Measurements from ENCODE around the gene OR10K2.
"Not testable (repeated sequence)": the region's sequence is repeated elsewhere in the genome, so short reads cannot be mapped to it uniquely, and the experiment has no call there.

The OR10K2 gene, protein sequence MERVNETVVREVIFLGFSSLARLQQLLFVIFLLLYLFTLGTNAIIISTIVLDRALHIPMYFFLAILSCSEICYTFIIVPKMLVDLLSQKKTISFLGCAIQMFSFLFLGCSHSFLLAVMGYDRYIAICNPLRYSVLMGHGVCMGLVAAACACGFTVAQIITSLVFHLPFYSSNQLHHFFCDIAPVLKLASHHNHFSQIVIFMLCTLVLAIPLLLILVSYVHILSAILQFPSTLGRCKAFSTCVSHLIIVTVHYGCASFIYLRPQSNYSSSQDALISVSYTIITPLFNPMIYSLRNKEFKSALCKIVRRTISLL
- long read RNA-seq, donor 1, result 0 reads
- long read RNA-seq, donor 2, result 0 reads
- long read RNA-seq, donor 3, result 0 reads
- long read RNA-seq, donor 4, result 0 reads
- long read RNA-seq, donor 5, result 0 reads
- long read RNA-seq, donor 6, result 0 reads
- long read RNA-seq, donor 7, result 0 reads
- long read RNA-seq, donor 8, result 0 reads

DNA sequence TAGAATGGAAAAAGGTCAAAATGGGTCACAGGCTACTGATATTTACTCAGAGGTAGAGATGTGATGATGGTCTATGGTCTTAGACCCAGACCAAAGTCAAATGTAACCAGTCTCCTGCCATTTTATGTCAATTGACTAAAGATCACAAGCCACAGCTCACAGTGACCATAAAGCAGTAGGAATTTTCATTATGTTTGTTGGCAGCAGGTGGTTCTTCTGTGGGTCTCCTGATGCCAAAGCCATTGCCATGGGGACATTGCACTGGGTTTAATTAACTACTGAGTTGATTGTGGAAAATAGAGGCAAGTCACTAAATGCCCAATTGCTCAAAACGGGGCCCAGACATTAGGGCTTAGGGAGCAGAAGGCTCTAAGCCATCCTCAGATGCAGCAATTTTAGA, at the start of gene OR10K2:
OR10K2 (minus strand) TSS at position 101 of the 400 bp plus-strand sequence. CDS start 5,371 bp downstream, outside the sequence.
- no peak for DNase-seq

DNA sequence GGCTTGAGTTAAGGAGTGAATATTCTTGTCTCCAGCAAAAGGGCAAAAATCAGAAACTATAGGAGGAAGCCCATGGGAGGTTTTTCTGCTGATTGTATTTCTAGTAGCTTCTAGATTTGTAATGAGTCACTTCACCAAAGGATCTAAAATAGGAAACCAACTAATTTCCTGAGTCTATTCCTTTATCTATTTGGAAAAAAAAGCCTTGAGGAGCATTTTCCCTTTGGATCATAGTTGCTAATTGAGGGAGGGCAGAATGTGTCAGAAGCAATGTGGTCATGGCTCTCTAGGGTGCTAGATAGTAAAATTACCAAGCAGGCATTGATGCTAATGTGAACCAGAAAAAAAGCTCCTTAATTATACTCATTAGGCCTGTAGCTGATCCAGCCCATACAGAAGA, 45.9 kb upstream of the OR10K2 start, which contains the start of gene OR10R2:
OR10R2 (plus strand) TSS at position 301 of the 400 bp plus-strand sequence. CDS start 106 bp downstream, outside the sequence.
- no peak for DNase-seq

DNA sequence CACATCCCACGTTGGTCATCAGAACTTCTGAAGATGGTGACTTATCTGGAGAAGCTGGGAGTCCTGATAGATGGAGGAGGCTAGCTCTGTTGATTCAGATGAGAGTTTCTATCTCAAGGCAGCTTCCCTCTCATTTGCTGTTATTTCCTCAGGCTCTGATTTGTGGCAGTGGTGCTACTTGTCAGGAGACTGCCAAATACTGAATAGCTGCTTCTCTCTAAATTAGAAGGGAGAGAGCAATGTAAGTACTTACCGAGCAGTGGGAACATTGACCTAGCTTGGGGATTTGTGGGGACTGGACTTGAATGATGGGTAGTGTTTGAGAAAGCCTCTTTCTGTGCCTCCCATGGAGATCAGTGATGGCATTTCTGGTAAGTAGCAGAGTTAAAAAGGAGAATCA, 35.5 kb upstream of the OR10K2 start, which contains the start of gene OR10K1:
OR10K1 (plus strand) TSS at position 301 of the 400 bp plus-strand sequence. CDS start 3,728 bp downstream, outside the sequence.
- no peak for DNase-seq

DNA sequence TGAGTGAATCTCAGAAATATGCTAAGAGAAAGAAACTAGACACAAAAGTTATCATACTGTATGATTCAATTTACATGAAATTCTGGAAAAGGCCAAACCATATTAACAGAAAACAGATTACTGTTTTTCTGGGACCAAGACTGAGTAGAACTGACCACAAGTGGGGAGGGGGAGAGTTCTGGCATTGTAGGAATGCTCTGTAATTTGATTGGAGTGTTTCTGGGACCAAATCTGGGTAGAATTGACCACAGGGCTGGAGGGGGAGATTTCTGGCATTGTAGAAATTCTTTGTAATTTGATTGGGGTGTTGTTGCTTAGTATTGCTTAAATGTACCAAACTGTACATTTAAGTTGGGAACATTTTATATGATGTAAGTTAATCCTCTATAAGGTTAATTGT, 32.2 kb upstream of the OR10K2 start:
- no peak for DNase-seq

DNA sequence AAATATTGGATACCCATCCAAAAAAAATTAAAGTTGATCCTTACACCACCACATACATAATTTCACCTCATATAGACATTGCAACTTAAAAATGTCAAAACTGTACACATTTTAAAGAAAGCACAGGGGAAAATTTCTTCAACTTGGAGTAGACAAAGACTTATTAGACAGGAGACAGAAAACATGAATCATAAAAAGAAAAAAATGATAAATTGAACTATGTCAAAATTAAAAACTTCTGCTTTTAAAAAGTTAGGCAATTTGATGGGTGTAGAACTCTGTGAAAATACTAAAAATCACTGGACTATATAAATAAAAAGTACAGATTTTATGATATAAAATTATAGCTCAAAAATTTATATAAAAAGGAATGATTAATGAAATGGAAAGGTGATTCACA, 31.2 kb upstream of the OR10K2 start:
- no peak for DNase-seq

DNA sequence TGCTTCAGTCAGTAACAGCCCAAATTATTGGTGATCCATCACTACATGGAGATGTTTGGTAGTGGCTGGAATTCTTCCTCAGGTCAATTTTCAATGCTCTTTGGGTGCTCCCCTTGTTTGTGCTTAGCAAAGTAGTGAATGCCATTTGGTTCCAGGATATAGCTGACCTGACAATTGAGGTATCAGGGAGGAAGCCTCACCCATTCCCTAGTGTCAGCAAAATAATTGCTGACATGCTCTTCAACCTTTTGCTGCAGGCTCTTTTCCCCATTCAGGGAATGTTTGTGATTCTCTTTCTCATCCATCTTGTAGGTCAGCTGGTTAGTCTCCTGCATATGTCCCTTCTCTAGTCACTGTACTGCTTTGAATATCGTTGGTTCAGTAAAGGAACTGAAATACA, 28.5 kb upstream of the OR10K2 start:
- no peak for DNase-seq

DNA sequence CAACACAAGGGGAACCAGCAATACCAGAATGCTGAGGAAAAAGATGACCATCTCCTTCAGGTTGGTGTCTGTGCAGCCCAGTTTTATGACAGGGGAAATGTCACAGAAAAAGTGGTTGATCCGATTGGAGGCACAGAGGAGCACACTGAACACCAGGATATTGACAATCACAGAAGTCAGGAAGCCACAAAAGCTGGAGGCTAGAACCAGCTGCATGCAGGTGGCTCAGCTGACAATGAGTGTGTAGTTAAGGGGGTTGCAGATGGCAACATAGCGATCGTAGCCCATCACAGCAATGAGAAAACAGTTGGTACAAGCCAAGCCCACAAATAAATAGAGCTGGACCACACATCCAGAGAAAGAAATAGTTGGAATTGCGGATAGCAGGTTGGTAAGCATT, 19.3 kb upstream of the OR10K2 start:
- no peak for DNase-seq

DNA sequence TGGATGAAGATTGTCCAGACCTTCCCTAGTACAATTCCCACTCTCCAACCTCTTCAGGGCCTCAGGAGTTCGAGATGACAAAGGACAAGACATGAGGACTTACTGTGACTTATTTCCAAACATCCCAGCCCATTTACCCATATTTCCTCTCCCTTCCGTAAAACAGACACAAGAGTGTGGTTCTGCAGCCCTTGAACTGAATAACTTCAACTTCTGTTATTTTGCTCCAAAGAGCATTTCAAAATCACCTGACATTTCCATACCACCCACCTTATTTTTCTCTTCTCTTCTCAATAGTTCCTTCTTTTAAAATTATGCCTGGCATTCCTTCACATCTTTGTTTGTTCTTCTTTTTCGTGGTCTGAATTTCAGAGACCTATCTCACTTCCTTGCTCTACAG, 8.7 kb upstream of the OR10K2 start:
- DNase-seq, result no peak

DNA sequence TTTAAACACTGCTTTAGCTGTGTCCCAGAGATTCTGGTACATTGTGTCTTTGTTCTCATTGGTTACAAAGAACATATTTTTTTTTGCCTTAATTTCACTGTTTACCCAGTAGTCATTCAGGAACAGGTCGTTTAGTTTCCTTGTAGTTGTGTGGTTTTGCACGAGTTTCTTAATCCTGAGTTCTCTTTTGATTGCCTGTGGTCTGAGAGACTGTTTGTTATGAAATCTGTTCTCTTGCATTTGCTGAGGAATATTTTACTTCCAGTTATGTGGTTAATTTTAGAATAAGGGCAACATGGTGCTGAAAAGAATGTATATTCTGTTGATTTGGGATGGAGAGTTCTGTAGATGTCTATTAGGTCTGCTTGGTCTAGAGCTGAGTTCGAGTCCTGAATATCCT, 4.1 kb upstream of the OR10K2 start:
- DNase-seq, result not testable (repeated sequence)

DNA sequence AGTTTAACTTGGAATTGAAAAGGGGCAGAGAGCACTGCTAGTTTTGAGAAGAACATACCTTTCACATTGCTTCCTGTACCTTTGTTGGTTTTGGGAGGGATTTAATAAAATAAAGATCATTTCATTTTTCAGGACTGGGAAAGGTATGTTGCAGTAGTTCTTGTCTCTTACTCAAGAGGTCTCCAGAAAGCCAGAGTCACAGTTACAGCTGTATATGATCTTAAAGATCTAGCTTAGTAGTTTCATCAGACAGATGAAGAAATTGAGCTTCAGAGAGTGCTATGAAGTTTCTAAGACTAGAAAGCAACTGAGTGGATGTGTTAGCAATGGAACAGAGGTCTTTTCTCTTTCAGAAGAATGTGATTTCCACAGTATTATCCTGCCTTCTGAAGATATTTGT, 1.0 kb downstream of the OR10K2 start:
- no peak for DNase-seq

DNA sequence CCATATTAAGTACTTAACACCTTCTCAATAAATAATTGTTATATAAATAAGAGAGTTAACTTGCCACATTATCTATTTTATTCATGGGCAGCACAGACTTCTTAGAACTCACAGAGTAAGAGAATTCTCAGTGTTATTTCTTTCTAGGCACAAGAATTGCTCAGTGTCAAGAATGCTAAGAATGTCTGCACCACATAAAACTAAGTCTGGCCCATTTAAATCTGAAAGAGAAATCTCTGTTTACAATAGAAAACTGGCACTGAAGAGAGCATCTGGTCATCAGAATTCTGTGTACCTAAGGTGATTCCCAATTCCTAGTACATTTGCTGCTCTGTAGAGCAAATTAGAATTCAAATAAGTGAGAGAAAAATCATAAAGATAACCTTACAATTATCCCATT, 3.8 kb downstream of the OR10K2 start:
- DNase-seq, result no peak

DNA sequence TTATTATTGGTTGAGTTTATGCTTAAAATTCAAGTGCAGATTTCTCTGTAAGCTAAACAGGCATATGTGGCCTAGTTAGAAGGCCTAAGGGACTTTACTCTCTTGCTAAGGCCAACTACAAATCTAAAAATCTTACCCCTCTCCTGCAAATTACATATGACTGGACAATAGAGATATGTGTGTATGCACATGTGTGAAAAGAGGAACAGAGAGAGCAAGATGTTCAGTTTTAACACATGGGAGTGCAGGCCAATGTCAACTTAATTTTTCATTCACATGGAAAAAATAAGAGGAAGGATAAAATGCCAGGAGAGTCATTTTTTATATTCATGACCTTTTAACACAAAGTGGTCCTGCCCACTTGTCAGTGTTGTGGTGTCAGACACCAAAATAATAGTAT, 8.5 kb downstream of the OR10K2 start:
- DNase-seq, result no peak

DNA sequence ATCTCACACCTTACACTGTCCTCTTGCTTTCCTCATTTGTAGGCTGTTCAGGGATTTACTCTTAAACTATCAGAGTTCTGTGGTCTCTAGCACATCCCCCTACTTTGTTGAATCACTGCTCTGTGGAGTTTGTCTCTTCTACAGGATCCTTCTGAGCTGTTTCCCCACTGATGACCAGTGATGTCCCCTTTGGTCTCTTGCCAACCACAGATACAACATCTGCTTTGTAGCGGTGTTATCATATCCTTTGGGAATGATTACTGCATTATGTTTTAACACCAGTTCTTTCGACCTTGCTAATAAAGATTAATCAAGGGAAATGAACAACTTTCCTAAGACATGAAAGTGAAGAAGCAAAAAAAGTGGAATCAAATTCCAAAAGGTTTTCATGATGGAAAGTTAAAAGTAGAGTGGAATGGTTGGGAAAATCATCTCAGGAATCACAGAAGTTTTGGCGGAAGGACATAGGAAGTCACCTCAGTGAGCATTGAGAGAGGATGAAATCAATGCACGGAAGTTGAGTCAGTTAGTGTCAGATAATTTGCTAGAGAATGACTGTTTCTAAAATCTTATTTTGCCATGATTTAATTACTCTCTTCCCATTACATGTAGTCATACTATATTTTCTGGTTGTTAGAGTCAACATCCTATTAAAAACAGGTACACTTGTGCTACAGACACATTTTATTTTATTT, 11.2 kb downstream of the OR10K2 start:
- no peak for DNase-seq

DNA sequence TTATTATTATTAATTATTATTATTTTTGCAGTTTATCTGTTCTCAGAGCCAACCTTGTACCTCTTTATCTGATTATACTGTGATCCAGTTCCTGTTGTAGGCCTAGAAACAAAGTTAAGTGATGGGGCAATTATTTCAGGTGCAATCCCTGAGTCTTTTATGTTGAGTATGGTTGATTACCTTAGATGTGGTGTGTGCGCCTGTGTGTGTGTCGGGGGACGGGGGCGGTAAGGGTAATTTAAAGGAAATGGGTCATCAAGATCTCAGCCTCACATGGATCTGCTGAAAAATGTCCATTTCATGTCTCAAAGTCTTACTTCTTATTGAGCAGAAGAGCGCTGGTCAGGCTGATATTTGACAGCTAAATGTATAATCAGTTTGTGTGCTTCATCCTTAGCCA, 18.9 kb downstream of the OR10K2 start:
- DNase-seq, result no peak

DNA sequence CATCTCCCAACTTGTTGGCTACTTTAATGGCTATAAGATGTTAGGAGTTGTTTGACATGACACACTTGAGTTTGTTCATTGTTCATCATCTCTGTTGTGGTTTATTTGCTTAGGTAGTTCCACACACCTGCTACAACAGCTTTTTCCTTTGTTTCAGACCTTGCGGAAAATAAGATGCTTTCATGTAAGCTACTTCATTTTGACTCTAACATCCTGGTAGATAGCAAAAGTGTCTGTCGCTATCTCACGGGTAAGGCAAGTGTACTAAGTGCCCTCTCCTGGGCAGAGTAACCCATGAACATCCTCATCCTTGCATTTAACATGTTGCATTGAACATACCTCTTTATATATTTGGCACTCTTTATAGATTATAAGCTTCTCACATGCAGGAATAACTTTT, 25.2 kb downstream of the OR10K2 start:
- DNase-seq, result no peak

DNA sequence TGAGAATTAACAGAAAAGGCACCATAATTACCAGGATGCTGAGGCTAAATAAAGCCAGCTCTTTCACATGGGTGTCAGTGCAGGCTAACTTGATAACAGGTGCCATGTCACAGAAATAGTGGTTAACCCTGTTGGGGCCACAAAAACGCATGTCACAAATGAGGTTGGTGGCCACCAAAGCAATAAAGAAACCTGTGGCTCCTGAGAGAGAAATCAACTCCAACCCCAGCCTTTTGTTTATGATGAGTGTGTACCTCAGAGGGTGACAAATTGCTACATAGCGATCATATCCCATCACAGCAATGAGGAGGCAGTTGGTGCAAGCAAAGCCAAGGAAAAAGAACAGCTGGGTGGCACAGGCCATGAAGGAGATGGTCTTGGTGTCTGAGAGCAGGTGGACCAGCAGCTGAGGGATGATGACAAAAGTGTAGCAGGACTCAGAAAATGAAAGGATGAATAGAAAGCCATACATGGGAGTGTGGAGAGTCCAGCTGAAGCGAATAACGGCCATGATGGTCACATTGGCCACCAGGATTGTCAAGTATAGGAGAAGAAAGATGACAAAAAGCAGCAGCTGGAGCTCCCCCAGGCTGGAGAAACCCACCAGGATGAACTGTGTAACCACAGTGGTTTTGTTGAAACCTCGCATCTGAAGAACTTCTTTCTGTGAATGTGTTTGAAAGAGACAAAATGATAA, 27.1 kb downstream of the OR10K2 start, which contains the start of gene OR10T2:
OR10T2 (minus strand) TSS at position 649 of the 697 bp plus-strand sequence; CDS start at position 649, 0 bp downstream.
- DNase-seq, result no peak

DNA sequence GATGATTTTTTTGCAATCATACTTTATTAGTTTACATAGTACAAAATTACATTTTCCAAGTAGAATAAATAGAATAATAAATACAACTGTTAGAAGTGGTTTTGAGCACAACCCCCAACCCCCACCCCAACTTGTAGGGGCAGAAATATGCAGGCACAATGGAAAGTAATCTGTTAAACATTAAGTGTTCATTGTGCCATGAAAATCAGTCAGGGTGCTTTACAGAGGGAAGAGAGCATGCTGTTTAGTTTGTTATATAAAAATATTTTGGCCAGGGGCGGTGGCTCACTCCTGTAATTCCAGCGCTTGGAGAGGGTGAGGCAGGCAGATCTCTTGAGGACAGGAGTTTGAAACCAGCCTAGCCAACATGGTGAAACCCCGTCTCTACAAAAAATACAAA, 29.4 kb downstream of the OR10K2 start:
- no peak for DNase-seq

DNA sequence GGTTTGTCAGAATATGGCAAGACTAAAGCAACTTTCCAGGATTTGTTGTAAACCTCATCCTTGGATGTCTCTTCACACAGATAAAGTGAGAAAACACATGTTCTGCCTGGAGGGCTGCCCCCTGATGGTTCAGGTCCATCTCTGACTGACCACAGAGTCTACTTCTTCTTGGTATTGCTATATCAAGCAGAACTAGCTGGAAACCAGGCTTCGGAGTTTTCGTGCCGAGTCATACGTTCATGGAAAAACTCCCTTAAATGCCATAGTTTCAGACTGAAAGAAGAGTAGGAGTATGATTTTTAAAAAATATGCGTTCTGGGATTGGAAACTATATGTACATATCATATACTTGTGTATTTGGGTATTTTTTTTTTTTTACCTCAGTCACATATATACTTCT, 32.6 kb downstream of the OR10K2 start:
- no peak for DNase-seq

DNA sequence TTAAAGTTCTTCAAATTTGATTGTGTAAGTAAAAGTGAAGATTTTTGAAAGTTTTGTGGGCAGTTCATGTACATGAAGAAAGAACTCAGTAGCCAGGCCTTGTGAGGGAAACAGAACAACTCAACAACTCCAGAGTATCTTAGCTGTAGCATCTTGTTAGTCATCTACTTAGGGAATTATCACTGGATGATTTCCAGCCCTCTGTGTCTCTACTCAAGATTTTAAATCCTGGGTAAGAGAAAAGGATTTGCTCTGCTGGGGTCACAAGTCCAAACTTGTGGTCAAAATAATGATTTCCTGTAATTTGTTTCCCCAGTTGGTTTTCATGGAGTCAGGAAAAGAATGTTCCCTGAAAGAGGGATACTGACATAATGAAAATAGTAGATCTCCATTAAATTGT, 34.9 kb downstream of the OR10K2 start:
- DNase-seq, result no peak

DNA sequence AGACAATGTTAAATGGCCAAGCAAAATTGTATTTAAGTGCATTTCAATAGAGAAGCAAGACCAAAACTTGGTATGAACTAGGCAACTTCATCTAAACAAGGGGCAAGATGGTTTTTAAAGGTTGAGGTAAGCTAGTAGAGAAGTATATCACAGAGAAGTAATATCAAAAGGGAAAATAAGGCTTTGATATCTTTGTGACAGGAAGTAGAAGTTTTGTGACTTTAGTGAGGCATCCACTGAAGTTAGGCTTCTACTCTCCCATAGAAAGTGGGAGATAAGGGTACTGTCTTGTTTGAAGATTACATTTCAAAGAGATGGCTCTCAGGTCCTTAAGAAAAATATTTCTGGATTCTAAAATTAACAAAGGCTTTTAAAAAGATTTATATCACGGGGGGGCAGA, 35.7 kb downstream of the OR10K2 start:
- no peak for DNase-seq

DNA sequence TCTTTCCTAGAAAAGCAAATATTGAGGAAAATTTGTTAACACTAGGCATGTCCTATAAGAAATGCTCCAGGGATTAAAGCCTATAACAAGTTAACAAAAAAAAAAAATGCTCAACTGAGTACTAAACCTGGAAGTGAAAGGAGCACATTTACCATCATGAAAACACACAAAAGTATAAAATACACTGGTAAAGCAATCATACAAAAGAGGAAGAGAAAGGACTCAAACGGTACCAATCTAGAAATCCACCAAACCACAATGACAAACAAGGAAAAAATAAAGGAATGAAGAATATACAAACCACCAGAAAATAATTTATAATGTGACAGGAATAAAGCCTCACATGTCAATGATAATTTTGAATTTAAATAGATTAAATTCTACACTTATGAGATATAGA, 51.2 kb downstream of the OR10K2 start:
- DNase-seq, result no peak

DNA sequence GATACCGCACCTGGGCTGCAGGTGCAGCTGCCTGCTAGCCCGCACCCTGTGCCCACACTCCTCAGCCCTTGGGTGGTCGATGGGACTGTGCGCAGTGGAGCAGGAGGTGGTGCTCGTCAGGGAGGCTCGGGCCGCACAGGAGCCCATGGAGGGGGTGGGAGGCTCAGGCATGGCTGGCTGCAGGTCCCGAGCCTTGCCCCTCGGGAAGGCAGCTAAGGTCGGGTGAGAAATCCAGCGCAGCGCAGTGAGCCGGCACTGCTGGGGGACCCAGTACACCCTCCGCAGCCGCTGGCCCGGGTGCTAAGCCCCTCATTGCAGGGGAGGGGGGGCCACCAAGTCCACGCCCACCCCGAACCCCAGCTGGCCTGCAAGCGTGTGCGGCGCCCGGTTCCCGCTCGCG, 51.9 kb downstream of the OR10K2 start:
- DNase-seq, result not testable (repeated sequence)

Measured in right kidney (tissue), 9 donors.